ENCODE results near the gene CDON.
A peak's percentile ranks its signal among the peaks of the same experiment; 100 is the strongest.

Gene CDON

GRCh38 chr11:125967515-125967914, 95.2 kb downstream of the CDON start:
- in situ Hi-C loops (cut with HindIII; ENCODE audit: low pct_unique_long_range_greater_than_20kb, low sequenced_read_pairs) = no loop called here
- DNase-seq (ENCODE audit: low read depth in 1 of 2, low spot score in 1 of 2) = no peak
- TF ChIP-seq JUND (IDR thresholded peaks at IDR 0.05; ENCODE audit: low read depth) = no peak

- no peak for DNase-seq (ENCODE audit: low read depth in 1 of 2, low spot score in 1 of 2)
- TF ChIP-seq JUND (IDR thresholded peaks at IDR 0.05; ENCODE audit: low read depth) = no peak
- in situ Hi-C loops (cut with HindIII; ENCODE audit: low pct_unique_long_range_greater_than_20kb, low sequenced_read_pairs) = no loop called here
Observed at GRCh38 chr11:125960771-125961170, 101.9 kb downstream of the CDON start.

GRCh38 chr11:125959931-125960330, 102.7 kb downstream of the CDON start:
- TF ChIP-seq JUND (IDR thresholded peaks at IDR 0.05; ENCODE audit: low read depth) = no peak
- DNase-seq (ENCODE audit: low read depth in 1 of 2, low spot score in 1 of 2) = no peak

GRCh38 chr11:125959511-125959910, 103.2 kb downstream of the CDON start:
- no peak for DNase-seq (ENCODE audit: low read depth in 1 of 2, low spot score in 1 of 2)
- TF ChIP-seq JUND (IDR thresholded peaks at IDR 0.05; ENCODE audit: low read depth) = no peak
- in situ Hi-C loops (cut with HindIII; ENCODE audit: low pct_unique_long_range_greater_than_20kb, low sequenced_read_pairs) = no loop called here

More at GRCh38 chr11:125959931-125960330, 102.7 kb downstream of the CDON start:
- in situ Hi-C loops (cut with HindIII; ENCODE audit: low pct_unique_long_range_greater_than_20kb, low sequenced_read_pairs) = no loop called here

- no peak for TF ChIP-seq JUND (IDR thresholded peaks at IDR 0.05; ENCODE audit: low read depth)
- DNase-seq (ENCODE audit: low read depth in 1 of 2, low spot score in 1 of 2) = no peak
- in situ Hi-C loops (cut with HindIII; ENCODE audit: low pct_unique_long_range_greater_than_20kb, low sequenced_read_pairs) = no loop called here
Observed at GRCh38 chr11:125958872-125959400, 103.7 kb downstream of the CDON start.

GRCh38 chr11:125957618-125958332, 104.9 kb downstream of the CDON start:
- no peak for TF ChIP-seq JUND (IDR thresholded peaks at IDR 0.05; ENCODE audit: low read depth)
- in situ Hi-C loops (cut with HindIII; ENCODE audit: low pct_unique_long_range_greater_than_20kb, low sequenced_read_pairs) = no loop called here
- DNase-seq (ENCODE audit: low read depth in 1 of 2, low spot score in 1 of 2) = peak; percentile 71 to 79

GRCh38 chr11:125956391-125957134, 106.1 kb downstream of the CDON start:
- TF ChIP-seq JUND (IDR thresholded peaks at IDR 0.05; ENCODE audit: low read depth) = no peak
- in situ Hi-C loops (cut with HindIII; ENCODE audit: low pct_unique_long_range_greater_than_20kb, low sequenced_read_pairs) = no loop called here
- no peak for DNase-seq (ENCODE audit: low read depth in 1 of 2, low spot score in 1 of 2)

GRCh38 chr11:125955856-125956255, 106.8 kb downstream of the CDON start:
- no peak for TF ChIP-seq JUND (IDR thresholded peaks at IDR 0.05; ENCODE audit: low read depth)
- in situ Hi-C loops (cut with HindIII; ENCODE audit: low pct_unique_long_range_greater_than_20kb, low sequenced_read_pairs) = no loop called here
- DNase-seq (ENCODE audit: low read depth in 1 of 2, low spot score in 1 of 2) = no peak

- no peak for DNase-seq (ENCODE audit: low read depth in 1 of 2, low spot score in 1 of 2)
- TF ChIP-seq JUND (IDR thresholded peaks at IDR 0.05; ENCODE audit: low read depth) = no peak
- in situ Hi-C loops (cut with HindIII; ENCODE audit: low pct_unique_long_range_greater_than_20kb, low sequenced_read_pairs) = no loop called here
Observed at GRCh38 chr11:125954945-125955640, 107.6 kb downstream of the CDON start.

GRCh38 chr11:125954123-125954944, 108.3 kb downstream of the CDON start:
- in situ Hi-C loops (cut with HindIII; ENCODE audit: low pct_unique_long_range_greater_than_20kb, low sequenced_read_pairs) = no loop called here
- TF ChIP-seq JUND (IDR thresholded peaks at IDR 0.05; ENCODE audit: low read depth) = no peak
- no peak for DNase-seq (ENCODE audit: low read depth in 1 of 2, low spot score in 1 of 2)

- in situ Hi-C loops (cut with HindIII; ENCODE audit: low pct_unique_long_range_greater_than_20kb, low sequenced_read_pairs) = no loop called here
- DNase-seq (ENCODE audit: low read depth in 1 of 2, low spot score in 1 of 2) = no peak
- no peak for TF ChIP-seq JUND (IDR thresholded peaks at IDR 0.05; ENCODE audit: low read depth)
Observed at GRCh38 chr11:125953401-125953935, 109.2 kb downstream of the CDON start.

- no peak for TF ChIP-seq JUND (IDR thresholded peaks at IDR 0.05; ENCODE audit: low read depth)
- peak; percentile 59 to 68 for DNase-seq (ENCODE audit: low read depth in 1 of 2, low spot score in 1 of 2)
- in situ Hi-C loops (cut with HindIII; ENCODE audit: low pct_unique_long_range_greater_than_20kb, low sequenced_read_pairs) = no loop called here
Observed at GRCh38 chr11:125952973-125953372, 109.7 kb downstream of the CDON start.

Measured in T47D (cell line).